GM21447 (cell line): ENCODE measurements around the gene SLC22A9.
"Not testable (repeated sequence)": the region's sequence is repeated elsewhere in the genome, so short reads cannot be mapped to it uniquely, and the experiment has no call there.

ENCODE experiments used
- ATAC-seq: cut with Tn5 transposase; IDR thresholded peaks from one replicate; pipeline ENCODE4 v1.9.1; 2021; ENCODE audit not compliant: unreplicated experiment

The SLC22A9 gene

GRCh38 chr11:63369165-63369970 is at the start of gene SLC22A9:
Gene SLC22A9, plus strand, starts transcription at chr11:63369785. Its CDS starts 272 bp downstream, at chr11:63370057.
- ATAC-seq: no peak

- no peak for ATAC-seq
Measured at GRCh38 chr11:63321723-63322122, 47.9 kb upstream of the SLC22A9 start.

DNA sequence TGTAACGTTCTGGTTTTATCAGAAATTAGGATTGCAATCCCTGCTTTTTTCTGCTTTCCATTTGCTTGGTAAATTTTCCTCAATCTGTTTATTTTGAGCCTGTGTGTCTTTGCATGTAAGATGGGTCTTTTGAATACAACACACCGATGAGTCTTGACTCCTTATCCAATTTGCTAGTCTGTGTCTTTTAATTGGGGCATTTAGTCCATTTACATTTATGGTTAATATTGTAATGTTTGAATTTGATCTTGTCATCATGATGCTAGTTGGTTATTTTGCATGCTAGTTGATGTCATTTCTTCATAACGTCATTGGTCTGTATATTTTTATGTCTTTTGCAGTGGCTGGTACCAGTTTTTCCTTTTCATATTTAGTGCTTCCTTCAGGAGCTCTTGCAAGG is 34.5 kb upstream of the SLC22A9 start:
- not testable (repeated sequence) for ATAC-seq

- ATAC-seq: no peak
Measured at GRCh38 chr11:63337070-63337469, 32.5 kb upstream of the SLC22A9 start.

DNA sequence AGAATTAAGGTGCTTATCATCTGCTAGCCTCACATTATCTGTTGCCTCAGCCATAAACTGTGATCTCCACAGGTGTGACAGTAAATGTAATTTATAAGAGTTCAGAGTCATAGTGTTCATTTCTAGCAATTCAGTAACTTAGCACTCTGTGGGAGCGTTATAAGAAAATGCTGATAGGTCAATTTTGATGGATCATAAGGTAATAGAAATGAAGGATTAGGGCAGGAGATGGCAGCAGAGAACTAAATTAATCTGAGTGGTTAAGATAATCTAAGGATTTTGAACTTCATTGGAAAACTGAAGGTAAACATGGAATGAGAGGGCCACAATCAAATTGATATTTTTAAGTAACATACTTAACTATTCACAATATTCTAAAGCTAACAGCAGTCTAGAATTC is 26.5 kb upstream of the SLC22A9 start:
- ATAC-seq: no peak

- no peak for ATAC-seq
Measured at GRCh38 chr11:63352144-63352543, 17.4 kb upstream of the SLC22A9 start.

- ATAC-seq: no peak
Measured at GRCh38 chr11:63362196-63362793, 7.3 kb upstream of the SLC22A9 start.

- no peak for ATAC-seq
Measured at GRCh38 chr11:63369971-63370588, 495 bp downstream of the SLC22A9 start.

DNA sequence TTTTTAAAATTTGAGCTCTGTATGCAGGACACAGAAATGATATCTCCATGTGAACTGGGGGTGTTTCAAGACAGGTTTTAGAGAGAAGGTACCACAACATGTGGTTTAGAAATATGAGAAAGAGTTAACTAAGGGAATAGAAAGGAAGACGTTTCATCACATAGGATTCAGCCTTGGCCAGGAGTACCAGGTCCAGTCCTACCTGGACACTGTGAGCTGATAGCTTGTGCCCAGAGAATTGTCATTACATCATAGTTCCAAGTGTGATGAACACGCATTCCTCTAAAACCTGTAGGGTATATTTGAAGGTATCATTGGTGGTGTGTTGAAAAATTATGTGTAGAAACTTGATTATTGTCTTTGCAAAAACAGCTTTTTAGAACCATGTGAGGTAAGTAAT is 1.8 kb downstream of the SLC22A9 start:
- no peak for ATAC-seq

GRCh38 chr11:63375434-63375833 is 5.8 kb downstream of the SLC22A9 start:
- ATAC-seq: no peak

- no peak for ATAC-seq
Measured at GRCh38 chr11:63380130-63380529, 10.5 kb downstream of the SLC22A9 start.

GRCh38 chr11:63395697-63396096 is 26.1 kb downstream of the SLC22A9 start:
- no peak for ATAC-seq

- ATAC-seq: no peak
Measured at GRCh38 chr11:63404161-63404935, 34.8 kb downstream of the SLC22A9 start.

GRCh38 chr11:63405114-63405513 is 35.5 kb downstream of the SLC22A9 start:
- no peak for ATAC-seq

DNA sequence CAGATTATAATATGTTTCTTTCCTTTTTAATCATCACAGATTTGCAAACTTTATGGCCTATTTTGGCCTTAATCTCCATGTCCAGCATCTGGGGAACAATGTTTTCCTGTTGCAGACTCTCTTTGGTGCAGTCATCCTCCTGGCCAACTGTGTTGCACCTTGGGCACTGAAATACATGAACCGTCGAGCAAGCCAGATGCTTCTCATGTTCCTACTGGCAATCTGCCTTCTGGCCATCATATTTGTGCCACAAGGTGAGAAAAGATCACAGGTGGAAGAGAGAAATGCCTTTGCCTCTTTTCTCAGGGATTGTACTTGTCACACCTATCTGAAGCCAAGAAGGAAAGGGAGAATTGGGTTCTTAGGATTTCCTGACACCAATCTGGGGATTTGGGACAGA is 36.9 kb downstream of the SLC22A9 start:
- no peak for ATAC-seq

DNA sequence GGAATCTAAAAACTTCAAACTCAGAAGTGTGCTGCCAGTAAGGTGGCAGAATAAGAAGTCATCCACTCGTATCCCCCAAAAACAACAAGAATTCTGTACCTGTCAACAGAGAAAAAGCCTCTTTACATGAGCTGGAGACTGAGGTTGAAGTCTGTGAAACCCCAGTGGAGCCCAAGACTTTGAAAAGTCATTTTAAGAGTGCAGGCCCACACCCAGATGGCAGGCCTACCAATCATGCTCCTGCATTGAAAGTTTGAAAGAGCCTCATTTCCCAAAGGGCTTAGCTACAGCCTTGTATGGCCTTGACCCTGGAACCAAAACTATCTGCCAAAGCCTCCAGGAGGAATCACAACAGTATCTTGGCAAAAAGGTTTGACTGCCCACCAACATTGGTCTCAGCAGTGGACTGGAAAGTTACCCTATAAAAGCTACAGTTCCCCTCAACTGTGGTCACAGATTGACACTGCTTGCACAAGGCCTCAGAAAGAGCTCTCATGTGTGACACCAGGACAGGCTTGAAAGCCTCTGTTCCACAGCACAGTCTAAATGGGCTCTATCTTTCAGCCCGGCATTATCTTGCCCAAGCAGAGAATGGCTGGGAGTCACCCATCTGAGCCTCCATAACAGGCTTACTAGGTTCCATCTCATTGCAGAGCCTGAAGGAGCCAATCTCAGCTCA is 47.7 kb downstream of the SLC22A9 start:
- no peak for ATAC-seq

- no peak for ATAC-seq
Measured at GRCh38 chr11:63427971-63428508, 58.5 kb downstream of the SLC22A9 start.

DNA sequence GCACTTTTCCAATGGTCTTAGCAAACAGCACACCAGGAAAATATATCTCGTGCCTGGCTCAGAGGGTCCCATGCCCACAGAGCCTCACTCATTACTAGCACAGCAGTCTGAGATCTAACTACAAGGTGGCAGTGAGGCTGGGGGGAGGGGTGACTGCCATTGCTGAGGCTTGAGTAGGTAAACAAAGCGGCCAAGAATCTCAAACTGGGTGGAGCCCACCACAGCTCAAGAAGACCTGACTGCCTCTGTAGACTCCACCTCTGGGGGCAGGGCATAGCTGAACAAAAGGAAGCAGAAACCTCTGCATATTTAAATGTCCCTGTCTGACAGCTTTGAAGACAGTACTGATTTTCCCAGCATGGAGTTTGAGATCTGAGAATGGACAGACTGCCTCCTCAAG is 61.1 kb downstream of the SLC22A9 start:
- ATAC-seq: not testable (repeated sequence)

- ATAC-seq: not testable (repeated sequence)
Measured at GRCh38 chr11:63435351-63435750, 65.8 kb downstream of the SLC22A9 start.

DNA sequence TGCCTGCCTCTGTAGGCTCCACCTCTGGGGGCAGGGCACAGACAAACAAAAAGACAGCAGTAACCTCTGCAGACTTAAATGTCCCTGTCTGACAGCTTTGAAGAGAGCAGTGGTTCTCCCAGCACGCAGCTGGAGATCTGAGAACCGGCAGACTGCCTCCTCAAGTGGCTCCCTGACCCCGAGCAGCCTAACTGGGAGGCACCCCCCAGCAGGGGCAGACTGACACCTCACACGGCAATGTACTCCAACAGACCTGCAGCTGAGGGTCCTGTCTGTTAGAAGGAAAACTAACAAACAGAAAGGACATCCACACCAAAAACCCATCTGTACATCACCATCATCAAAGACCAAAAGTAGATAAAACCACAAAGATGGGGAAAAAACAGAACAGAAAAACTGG is 66.2 kb downstream of the SLC22A9 start:
- not testable (repeated sequence) for ATAC-seq
